ENCODE measurements around the gene CHCHD6. TPM values are rescaled to one million over a fixed set of nuclear protein-coding genes. Genes with fewer than 3 reads are reported as not detected.
A peak's percentile ranks its signal among the peaks of the same experiment; 100 is the strongest.

The CHCHD6 gene
- total RNA-seq, 1 experiment from 2014 or later, result 40.9 TPM

DNA sequence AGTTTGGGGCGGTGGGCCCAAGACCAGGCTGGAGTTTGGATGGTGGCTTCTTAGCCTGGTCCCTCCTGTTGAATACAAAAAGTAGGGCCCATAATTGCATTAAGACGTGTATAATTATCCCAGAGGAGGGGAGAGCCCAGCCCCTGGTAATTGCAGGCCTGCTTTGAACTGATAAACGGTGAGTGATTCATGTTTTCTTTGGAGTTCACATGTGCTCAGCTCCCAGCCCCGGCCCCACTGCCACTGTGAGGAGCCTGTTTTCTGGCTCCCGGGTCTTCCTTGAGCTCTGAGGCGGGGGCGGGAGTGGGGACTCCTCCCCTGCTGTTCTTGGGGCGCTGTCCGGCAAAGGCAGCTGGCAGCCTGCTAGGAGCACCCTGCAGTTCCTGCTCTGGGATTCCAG is 282.0 kb downstream of the CHCHD6 start:
- Mint-ChIP-seq H3K27me3 (ENCODE audit: low read depth) (peaks cover 8% of the 10 kb centered on the region), H3K9me3 (no peaks in the 10 kb centered on the region), H3K27ac (no peak overlapping the region), H3K36me3 (peaks cover 8% of the 10 kb centered on the region), H3K4me3 (no peak overlapping the region), H3K4me1 (peaks cover 9% of the 10 kb centered on the region)
- CTCF ChIA-PET, result interaction anchor here (0.6 to 2.6 kb wide), 5 partner anchors 10 to 452 kb away, joined by 3 to 12 read pairs (median 4); no protein-coding TSS in a partner anchor
- POLR2A ChIA-PET, result interaction anchor here (0.6 kb wide), 1 partner anchor 900 kb away, joined by 4 read pairs; no protein-coding TSS in a partner anchor
- TF ChIP-seq ZNF138 (CRISPR knock-in tag; conservative IDR thresholded peaks at IDR 0.05) (no peak), ZNF121 (CRISPR knock-in tag; IDR thresholded peaks at IDR 0.05) (no peak)
- DNase-seq (ENCODE audit: low spot score), result no peak
- ATAC-seq, result no peak

DNA sequence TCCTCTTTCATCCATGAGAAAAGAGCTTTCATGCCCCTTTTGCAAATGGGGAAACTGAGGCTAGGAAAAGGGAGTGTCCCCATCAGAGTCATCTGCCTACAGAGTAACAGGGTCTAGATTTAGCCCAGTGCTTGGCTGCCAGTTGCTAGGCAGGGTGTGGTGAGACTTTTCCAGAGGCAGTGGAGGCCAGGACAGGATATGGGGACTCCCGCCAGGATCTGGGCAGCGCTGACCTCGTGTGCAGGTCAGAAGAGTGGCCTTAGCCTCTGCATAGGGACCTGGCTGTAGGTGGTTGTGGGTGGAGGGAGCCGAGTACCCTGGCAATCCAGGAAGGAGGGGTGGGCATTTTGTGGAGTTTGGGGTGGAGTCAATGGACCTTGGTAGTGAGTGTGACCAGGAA is 283.1 kb downstream of the CHCHD6 start:
- Mint-ChIP-seq H3K9me3 (no peaks in the 10 kb centered on the region), H3K4me1 (peaks cover 5% of the 10 kb centered on the region), H3K27ac (peak overlapping the region; percentile 63; the same call in 1 of the 2 replicates), H3K27me3 (ENCODE audit: low read depth) (no peaks in the 10 kb centered on the region), H3K4me3 (no peak overlapping the region), H3K36me3 (peaks cover 8% of the 10 kb centered on the region)
- no peak for ATAC-seq
- DNase-seq (ENCODE audit: low spot score), result no peak
- no peak for TF ChIP-seq ZNF232 (CRISPR knock-in tag; IDR thresholded peaks at IDR 0.05)
- no peak for TF ChIP-seq HMGA2 (CRISPR knock-in tag; IDR thresholded peaks at IDR 0.05)
- TF ChIP-seq FOXP1 (CRISPR knock-in tag; IDR thresholded peaks at IDR 0.05; ENCODE audit: borderline replicate concordance), result no peak
- POLR2A ChIA-PET, result no interaction called here
- CTCF ChIA-PET, result no interaction called here

DNA sequence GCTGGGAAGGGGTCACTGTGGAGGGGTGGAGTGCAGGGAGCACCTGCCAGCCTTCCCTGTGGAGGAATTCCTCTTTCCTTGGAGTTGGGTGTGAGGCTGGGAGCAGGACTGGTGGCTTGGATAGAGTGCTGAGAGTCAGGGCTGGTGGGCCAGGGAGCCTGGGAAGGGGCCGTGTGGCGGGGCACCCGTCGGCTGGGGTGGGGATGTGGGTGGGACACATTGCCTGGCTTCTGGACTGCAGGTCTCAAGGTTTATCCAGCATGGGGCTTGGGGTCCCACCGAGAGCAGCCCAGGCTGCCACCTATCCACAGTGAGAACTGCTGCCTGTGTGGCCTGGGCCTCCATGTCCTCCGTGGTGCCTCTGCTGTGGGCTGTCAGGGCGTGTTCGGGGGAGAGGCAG is 283.6 kb downstream of the CHCHD6 start:
- Mint-ChIP-seq H3K36me3 (peaks cover 8% of the 10 kb centered on the region), H3K4me3 (no peak overlapping the region), H3K4me1 (peaks cover 3% of the 10 kb centered on the region; the same call in 1 of the 2 replicates), H3K27me3 (ENCODE audit: low read depth) (no peaks in the 10 kb centered on the region), H3K27ac (no peak overlapping the region), H3K9me3 (no peaks in the 10 kb centered on the region)
- POLR2A ChIA-PET, result no interaction called here
- TF ChIP-seq SP1 (CRISPR knock-in tag; conservative IDR thresholded peaks at IDR 0.05) (no peak), IRF2 (CRISPR knock-in tag; IDR thresholded peaks at IDR 0.05; ENCODE audit: borderline replicate concordance, low read depth) (no peak), ZNF671 (CRISPR knock-in tag; IDR thresholded peaks at IDR 0.05) (no peak), SOX15 (CRISPR knock-in tag; IDR thresholded peaks at IDR 0.05) (no peak)
- TF ChIP-seq, protein P1, sequence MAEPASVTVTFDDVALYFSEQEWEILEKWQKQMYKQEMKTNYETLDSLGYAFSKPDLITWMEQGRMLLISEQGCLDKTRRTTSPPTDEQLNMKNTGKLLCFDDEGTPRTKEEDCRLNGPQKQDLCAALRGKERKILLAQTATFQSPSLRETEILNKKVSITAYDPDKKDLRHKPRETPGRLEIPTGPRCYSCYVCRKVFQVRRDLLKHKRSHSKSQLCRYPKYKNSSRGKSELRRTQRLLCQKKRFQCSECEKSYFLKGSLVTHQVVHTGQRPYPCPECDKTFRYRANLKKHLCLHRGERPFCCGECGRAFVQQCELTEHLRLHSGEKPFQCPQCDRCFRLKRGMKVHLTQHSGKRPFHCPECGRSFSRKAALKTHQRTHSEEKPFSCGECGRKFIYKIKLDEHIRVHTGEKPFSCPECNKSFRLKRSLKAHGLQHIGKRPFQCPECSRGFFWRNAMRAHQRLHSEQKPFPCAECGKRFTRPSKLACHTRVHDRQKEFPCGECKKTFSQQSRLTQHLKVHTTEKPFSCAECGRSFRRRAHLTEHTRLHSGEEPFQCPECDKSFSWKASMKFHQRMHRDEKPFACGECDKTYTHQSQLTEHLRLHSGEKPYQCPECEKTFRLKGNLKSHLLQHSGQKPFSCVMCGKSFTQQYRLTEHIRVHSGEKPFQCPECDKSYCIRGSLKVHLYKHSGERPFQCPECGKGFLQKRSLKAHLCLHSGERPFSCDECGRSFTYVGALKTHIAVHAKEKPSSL (CRISPR knock-in tag; conservative IDR thresholded peaks at IDR 0.05), result no peak
- TF ChIP-seq, protein P2, sequence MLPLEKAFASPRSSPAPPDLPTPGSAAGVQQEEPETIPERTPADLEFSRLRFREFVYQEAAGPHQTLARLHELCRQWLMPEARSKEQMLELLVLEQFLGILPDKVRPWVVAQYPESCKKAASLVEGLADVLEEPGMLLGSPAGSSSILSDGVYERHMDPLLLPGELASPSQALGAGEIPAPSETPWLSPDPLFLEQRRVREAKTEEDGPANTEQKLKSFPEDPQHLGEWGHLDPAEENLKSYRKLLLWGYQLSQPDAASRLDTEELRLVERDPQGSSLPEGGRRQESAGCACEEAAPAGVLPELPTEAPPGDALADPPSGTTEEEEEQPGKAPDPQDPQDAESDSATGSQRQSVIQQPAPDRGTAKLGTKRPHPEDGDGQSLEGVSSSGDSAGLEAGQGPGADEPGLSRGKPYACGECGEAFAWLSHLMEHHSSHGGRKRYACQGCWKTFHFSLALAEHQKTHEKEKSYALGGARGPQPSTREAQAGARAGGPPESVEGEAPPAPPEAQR (CRISPR knock-in tag; IDR thresholded peaks at IDR 0.05), result no peak
- TF ChIP-seq, protein P3, sequence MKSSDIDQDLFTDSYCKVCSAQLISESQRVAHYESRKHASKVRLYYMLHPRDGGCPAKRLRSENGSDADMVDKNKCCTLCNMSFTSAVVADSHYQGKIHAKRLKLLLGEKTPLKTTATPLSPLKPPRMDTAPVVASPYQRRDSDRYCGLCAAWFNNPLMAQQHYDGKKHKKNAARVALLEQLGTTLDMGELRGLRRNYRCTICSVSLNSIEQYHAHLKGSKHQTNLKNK (CRISPR knock-in tag; IDR thresholded peaks at IDR 0.05), result no peak
- TF ChIP-seq, protein P4, sequence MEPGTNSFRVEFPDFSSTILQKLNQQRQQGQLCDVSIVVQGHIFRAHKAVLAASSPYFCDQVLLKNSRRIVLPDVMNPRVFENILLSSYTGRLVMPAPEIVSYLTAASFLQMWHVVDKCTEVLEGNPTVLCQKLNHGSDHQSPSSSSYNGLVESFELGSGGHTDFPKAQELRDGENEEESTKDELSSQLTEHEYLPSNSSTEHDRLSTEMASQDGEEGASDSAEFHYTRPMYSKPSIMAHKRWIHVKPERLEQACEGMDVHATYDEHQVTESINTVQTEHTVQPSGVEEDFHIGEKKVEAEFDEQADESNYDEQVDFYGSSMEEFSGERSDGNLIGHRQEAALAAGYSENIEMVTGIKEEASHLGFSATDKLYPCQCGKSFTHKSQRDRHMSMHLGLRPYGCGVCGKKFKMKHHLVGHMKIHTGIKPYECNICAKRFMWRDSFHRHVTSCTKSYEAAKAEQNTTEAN (CRISPR knock-in tag; IDR thresholded peaks at IDR 0.05), result no peak
- TF ChIP-seq, protein P5, sequence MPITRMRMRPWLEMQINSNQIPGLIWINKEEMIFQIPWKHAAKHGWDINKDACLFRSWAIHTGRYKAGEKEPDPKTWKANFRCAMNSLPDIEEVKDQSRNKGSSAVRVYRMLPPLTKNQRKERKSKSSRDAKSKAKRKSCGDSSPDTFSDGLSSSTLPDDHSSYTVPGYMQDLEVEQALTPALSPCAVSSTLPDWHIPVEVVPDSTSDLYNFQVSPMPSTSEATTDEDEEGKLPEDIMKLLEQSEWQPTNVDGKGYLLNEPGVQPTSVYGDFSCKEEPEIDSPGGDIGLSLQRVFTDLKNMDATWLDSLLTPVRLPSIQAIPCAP (CRISPR knock-in tag; IDR thresholded peaks at IDR 0.05), result no peak
- no peak for DNase-seq (ENCODE audit: low spot score)
- ATAC-seq, result no peak
- CTCF ChIA-PET, result no interaction called here

All from WTC11 (cell line).